Measurements from ENCODE around the gene CDIPT. TPM values are rescaled to one million over a fixed set of nuclear protein-coding genes. Genes with fewer than 3 reads are reported as not detected.

Gene CDIPT
- total and polyA plus RNA-seq, 2 of the 13 experiments (the other 11 are each of a cell fraction or from before 2014, with no cell fraction given), result 54.9 to 97.5 TPM

DNA sequence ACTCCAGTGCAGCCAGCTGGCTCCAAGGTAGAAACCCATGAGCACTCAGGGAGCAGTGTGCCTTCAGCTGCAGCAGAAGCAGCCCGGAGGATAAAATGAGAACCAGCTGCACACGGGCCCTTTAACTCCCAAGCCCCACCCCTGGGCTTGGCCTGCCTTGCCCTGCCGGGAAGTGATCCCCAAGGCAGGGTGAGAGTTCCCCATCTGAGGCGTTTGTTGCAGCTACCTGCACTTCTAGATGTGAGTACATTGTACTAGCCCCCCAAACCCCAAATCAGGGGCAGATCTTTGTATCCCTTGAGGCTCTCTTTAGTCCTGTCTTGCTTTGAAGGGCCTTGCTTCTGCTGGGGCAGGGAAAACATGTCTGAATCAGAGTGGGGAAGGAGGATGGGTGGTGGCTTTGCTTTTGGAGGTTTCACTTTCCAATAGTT is 42.7 kb downstream of the CDIPT start, which contains the start of gene MVP (continued):
- TF ChIP-seq, protein P1, sequence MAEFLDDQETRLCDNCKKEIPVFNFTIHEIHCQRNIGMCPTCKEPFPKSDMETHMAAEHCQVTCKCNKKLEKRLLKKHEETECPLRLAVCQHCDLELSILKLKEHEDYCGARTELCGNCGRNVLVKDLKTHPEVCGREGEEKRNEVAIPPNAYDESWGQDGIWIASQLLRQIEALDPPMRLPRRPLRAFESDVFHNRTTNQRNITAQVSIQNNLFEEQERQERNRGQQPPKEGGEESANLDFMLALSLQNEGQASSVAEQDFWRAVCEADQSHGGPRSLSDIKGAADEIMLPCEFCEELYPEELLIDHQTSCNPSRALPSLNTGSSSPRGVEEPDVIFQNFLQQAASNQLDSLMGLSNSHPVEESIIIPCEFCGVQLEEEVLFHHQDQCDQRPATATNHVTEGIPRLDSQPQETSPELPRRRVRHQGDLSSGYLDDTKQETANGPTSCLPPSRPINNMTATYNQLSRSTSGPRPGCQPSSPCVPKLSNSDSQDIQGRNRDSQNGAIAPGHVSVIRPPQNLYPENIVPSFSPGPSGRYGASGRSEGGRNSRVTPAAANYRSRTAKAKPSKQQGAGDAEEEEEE (CRISPR knock-in tag; IDR thresholded peaks at IDR 0.05; ENCODE audit: borderline replicate concordance), result no peak
- TF ChIP-seq RXRB (CRISPR knock-in tag; IDR thresholded peaks at IDR 0.05; ENCODE audit: borderline replicate concordance) (peak; percentile 10; the same call in 1 of the 2 replicates), ZEB1 (IDR thresholded peaks at IDR 0.05; ENCODE audit: insufficient replicate concordance, low read depth) (no peak), KLF16 (CRISPR knock-in tag; IDR thresholded peaks at IDR 0.05) (no peak; a peak in 1 of 4 replicates), NR3C1 (CRISPR knock-in tag; IDR thresholded peaks at IDR 0.05) (no peak), SIN3B (IDR thresholded peaks at IDR 0.05; ENCODE audit: low read length) (no peak), FOXJ3 (CRISPR knock-in tag; IDR thresholded peaks at IDR 0.05; ENCODE audit: borderline replicate concordance) (no peak), ZNF709 (CRISPR knock-in tag; IDR thresholded peaks at IDR 0.05) (no peak)
- TF ChIP-seq, protein P2, sequence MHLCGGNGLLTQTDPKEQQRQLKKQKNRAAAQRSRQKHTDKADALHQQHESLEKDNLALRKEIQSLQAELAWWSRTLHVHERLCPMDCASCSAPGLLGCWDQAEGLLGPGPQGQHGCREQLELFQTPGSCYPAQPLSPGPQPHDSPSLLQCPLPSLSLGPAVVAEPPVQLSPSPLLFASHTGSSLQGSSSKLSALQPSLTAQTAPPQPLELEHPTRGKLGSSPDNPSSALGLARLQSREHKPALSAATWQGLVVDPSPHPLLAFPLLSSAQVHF (CRISPR knock-in tag; IDR thresholded peaks at IDR 0.05), result no peak
- TF ChIP-seq, protein P3, sequence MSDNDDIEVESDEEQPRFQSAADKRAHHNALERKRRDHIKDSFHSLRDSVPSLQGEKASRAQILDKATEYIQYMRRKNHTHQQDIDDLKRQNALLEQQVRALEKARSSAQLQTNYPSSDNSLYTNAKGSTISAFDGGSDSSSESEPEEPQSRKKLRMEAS (IDR thresholded peaks at IDR 0.05), result 0 out of 2 replicates have a peak, but pooled peaks have one; percentile 5
- TF ChIP-seq, protein P4, sequence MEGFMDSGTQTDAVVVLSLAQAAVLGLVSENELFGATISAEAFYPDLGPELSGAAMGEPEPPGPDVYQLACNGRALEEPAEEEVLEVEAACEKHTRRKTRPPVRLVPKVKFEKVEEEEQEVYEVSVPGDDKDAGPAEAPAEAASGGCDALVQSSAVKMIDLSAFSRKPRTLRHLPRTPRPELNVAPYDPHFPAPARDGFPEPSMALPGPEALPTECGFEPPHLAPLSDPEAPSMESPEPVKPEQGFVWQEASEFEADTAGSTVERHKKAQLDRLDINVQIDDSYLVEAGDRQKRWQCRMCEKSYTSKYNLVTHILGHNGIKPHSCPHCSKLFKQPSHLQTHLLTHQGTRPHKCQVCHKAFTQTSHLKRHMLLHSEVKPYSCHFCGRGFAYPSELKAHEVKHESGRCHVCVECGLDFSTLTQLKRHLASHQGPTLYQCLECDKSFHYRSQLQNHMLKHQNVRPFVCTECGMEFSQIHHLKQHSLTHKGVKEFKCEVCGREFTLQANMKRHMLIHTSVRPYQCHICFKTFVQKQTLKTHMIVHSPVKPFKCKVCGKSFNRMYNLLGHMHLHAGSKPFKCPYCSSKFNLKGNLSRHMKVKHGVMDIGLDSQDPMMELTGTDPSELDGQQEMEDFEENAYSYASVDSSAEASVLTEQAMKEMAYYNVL (CRISPR knock-in tag; IDR thresholded peaks at IDR 0.05; ENCODE audit: borderline replicate concordance), result no peak
- TF ChIP-seq, protein P5, sequence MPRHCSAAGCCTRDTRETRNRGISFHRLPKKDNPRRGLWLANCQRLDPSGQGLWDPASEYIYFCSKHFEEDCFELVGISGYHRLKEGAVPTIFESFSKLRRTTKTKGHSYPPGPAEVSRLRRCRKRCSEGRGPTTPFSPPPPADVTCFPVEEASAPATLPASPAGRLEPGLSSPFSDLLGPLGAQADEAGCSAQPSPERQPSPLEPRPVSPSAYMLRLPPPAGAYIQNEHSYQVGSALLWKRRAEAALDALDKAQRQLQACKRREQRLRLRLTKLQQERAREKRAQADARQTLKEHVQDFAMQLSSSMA (CRISPR knock-in tag; IDR thresholded peaks at IDR 0.05), result no peak
- TF ChIP-seq, protein P6, sequence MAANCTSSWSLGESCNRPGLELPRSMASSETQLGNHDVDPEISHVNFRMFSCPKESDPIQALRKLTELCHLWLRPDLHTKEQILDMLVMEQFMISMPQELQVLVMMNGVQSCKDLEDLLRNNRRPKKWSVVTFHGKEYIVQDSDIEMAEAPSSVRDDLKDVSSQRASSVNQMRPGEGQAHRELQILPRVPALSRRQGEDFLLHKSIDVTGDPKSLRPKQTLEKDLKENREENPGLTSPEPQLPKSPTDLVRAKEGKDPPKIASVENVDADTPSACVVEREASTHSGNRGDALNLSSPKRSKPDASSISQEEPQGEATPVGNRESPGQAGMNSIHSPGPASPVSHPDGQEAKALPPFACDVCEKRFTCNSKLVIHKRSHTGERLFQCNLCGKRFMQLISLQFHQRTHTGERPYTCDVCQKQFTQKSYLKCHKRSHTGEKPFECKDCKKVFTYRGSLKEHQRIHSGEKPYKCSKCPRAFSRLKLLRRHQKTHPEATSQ (CRISPR knock-in tag; IDR thresholded peaks at IDR 0.05; ENCODE audit: borderline replicate concordance), result no peak
- TF ChIP-seq, protein P7, sequence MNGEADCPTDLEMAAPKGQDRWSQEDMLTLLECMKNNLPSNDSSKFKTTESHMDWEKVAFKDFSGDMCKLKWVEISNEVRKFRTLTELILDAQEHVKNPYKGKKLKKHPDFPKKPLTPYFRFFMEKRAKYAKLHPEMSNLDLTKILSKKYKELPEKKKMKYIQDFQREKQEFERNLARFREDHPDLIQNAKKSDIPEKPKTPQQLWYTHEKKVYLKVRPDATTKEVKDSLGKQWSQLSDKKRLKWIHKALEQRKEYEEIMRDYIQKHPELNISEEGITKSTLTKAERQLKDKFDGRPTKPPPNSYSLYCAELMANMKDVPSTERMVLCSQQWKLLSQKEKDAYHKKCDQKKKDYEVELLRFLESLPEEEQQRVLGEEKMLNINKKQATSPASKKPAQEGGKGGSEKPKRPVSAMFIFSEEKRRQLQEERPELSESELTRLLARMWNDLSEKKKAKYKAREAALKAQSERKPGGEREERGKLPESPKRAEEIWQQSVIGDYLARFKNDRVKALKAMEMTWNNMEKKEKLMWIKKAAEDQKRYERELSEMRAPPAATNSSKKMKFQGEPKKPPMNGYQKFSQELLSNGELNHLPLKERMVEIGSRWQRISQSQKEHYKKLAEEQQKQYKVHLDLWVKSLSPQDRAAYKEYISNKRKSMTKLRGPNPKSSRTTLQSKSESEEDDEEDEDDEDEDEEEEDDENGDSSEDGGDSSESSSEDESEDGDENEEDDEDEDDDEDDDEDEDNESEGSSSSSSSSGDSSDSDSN (CRISPR knock-in tag; IDR thresholded peaks at IDR 0.05), result peak; percentile 33; the same call in 1 of the 2 replicates
- TF ChIP-seq, protein P8, sequence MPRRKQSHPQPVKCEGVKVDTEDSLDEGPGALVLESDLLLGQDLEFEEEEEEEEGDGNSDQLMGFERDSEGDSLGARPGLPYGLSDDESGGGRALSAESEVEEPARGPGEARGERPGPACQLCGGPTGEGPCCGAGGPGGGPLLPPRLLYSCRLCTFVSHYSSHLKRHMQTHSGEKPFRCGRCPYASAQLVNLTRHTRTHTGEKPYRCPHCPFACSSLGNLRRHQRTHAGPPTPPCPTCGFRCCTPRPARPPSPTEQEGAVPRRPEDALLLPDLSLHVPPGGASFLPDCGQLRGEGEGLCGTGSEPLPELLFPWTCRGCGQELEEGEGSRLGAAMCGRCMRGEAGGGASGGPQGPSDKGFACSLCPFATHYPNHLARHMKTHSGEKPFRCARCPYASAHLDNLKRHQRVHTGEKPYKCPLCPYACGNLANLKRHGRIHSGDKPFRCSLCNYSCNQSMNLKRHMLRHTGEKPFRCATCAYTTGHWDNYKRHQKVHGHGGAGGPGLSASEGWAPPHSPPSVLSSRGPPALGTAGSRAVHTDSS (CRISPR knock-in tag; conservative IDR thresholded peaks at IDR 0.05), result no peak
- TF ChIP-seq, protein P9, sequence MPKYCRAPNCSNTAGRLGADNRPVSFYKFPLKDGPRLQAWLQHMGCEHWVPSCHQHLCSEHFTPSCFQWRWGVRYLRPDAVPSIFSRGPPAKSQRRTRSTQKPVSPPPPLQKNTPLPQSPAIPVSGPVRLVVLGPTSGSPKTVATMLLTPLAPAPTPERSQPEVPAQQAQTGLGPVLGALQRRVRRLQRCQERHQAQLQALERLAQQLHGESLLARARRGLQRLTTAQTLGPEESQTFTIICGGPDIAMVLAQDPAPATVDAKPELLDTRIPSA (CRISPR knock-in tag; IDR thresholded peaks at IDR 0.05; ENCODE audit: borderline replicate concordance), result no peak
